Gastrocnemius medialis (tissue), 4 donors: Measurements from ENCODE around the gene NAPSA. TPM values are rescaled to one million over a fixed set of nuclear protein-coding genes. Genes with fewer than 3 reads are reported as not detected.
A peak's percentile ranks its signal among the peaks of the same experiment; 100 is the strongest.
"Not testable (repeated sequence)": the region's sequence is repeated elsewhere in the genome, so short reads cannot be mapped to it uniquely, and the experiment has no call there.

ENCODE experiments used
- ATAC-seq, 2 donors: fragments of 150-250 bp; one replicate each; pipeline ENCODE4 v1.9.1; 2016
- DNase-seq, 2 donors: peaks; one replicate each; pipeline ENCODE4 v3.0.0-alpha.2; 2019
- H3K27ac ChIP-seq, 4 donors: fragments of 200-600 bp; sonication (generic); 1 replicate in 1 of 4; 2 replicates in 3 of 4; pipeline ENCODE4 v1.5.1; 2016 to 2018; ENCODE audit warnings: mild to moderate bottlenecking in 2 of 4, moderate library complexity in 1 of 4
- H3K27me3 ChIP-seq, 3 donors: fragments of 200-600 bp; sonication (generic) in 2 of 3; 1 replicate in 1 of 3; 2 replicates in 2 of 3; pipeline versions ENCODE4 v1.5.1 to v1.6.0; 2016 to 2019; ENCODE audit warnings: mild to moderate bottlenecking in 1 of 3, moderate library complexity in 1 of 3
- H3K36me3 ChIP-seq, 2 donors: fragments of 200-600 bp; sonication (generic) in 1 of 2; one replicate each; pipeline ENCODE4 v1.5.1; 2017 to 2018
- H3K4me1 ChIP-seq, 2 donors: fragments of 200-600 bp; sonication (generic) in 1 of 2; one replicate each; pipeline ENCODE4 v1.5.1; 2016 to 2017; ENCODE audit warnings: mild to moderate bottlenecking in 2 of 2
- H3K4me3 ChIP-seq, 4 donors: fragments of 200-600 bp; sonication (generic) in 3 of 4; 1 replicate in 1 of 4; 2 replicates in 3 of 4; pipeline ENCODE4 v1.5.1; 2016 to 2019; ENCODE audit warnings: mild to moderate bottlenecking in 2 of 4
- H3K9me3 ChIP-seq, 3 donors: fragments of 200-600 bp; sonication (generic) in 2 of 3; 1 replicate in 1 of 3; 2 replicates in 2 of 3; pipeline ENCODE4 v1.5.1; 2016 to 2019
- CTCF ChIP-seq, 5 experiments: fragments of 450-650 bp in 3 of 5; fragments of 200-600 bp in 2 of 5; sonication (generic) in 2 of 5; IDR thresholded peaks in 4 of 5; conservative IDR thresholded peaks in 1 of 5; 1 replicate in 4 of 5; 2 replicates in 1 of 5; pipeline ENCODE4 v1.5.1; 2016 to 2019; ENCODE audit warnings: antibody characterized with exemption in 5 of 5, mild to moderate bottlenecking in 3 of 5, moderate library complexity in 3 of 5
- POLR2A ChIP-seq, 2 donors: fragments of 450-650 bp; IDR thresholded peaks; one replicate each; pipeline ENCODE4 v1.6.1; 2017; ENCODE audit warnings: antibody characterized with exemption in 2 of 2, mild to moderate bottlenecking in 2 of 2, moderate library complexity in 2 of 2
- in situ Hi-C, 4 donors: fragments of 200-750 bp; cut with MboI; loops; one replicate each; pipeline versions ENCODE4 v1.15.0 to v1.8.0; 2017; ENCODE audit warnings: low sequenced_read_pairs in 4 of 4
- intact Hi-C: fragments of 100-400 bp; cut with DNase I; formaldehyde crosslinking; loops from one replicate; pipeline ENCODE4 v1.15.1; 2023; ENCODE audit warnings: low total_unique reads
- total RNA-seq, 4 donors: library from RNA; depleted of rRNA; stranded (reverse); fragments of >200 nt; gene quantifications; one replicate each; pipeline versions ENCODE4 v1.1.0 to v1.2.3, GENCODE V29; 2016

The NAPSA gene
- total RNA-seq, 4 donors from 2014 or later, result 0.09 TPM; not detected in 3

DNA sequence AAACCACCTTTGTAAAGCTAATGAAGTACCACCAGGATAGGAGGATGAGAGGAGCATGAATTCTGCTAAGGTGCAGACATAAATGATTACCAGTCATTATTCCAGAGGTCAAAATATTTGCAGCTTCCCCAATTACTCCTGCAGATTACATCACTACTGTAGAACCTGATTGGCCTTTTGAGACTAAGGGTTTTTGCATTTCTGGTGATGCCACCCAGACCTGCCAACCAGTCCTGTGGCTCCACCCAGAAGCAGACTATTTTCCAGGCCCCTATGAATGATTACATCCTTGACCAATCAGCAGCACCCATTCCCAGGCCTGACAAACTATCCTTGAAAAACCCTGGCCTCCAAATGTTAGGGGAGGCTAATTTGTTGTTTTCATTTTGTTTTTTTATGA, 25.1 kb downstream of the NAPSA start:
- no peaks in the 10 kb centered on the region for H3K36me3 ChIP-seq
- intact Hi-C loops, result no loop called here
- no peaks in the 10 kb centered on the region for H3K27me3 ChIP-seq
- no peak overlapping the region for H3K27ac ChIP-seq
- no peak overlapping the region for H3K4me3 ChIP-seq
- H3K9me3 ChIP-seq, result no peaks in the 10 kb centered on the region
- no peak for TF ChIP-seq CTCF (IDR thresholded peaks at IDR 0.05 in 4 of 5, conservative IDR thresholded peaks at IDR 0.05 in 1 of 5)
- TF ChIP-seq POLR2A (IDR thresholded peaks at IDR 0.05), result no peak
- DNase-seq (no peak), ATAC-seq (no peak)
- in situ Hi-C loops, result no loop called here
- no peaks in the 10 kb centered on the region for H3K4me1 ChIP-seq

DNA sequence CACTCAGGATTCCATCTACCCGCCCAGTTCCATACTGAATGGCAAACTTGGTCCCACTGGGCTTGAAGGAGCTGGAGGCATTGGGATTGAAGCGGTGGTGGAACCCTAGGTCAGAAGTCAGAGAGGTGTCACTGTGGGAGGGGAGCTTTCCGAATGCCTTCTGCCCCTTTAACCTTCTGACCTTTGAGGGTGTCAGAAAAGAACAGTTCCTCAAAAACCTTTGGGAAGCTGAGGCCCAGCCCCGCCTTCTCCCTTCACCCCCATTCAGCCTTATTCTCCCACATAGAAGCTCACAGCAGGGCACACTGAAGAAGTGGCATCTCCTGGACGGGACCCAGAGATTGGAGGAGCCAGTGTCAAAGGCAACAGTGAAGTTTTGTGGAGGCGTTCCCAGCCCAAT, 28.4 kb downstream of the NAPSA start:
- peaks cover 11 to 12% of the 10 kb centered on the region in 2 donors for H3K4me1 ChIP-seq
- intact Hi-C loops, H3K36me3 ChIP-seq, H3K27ac ChIP-seq, H3K9me3 ChIP-seq, H3K27me3 ChIP-seq, in situ Hi-C loops, DNase-seq, ATAC-seq, H3K4me3 ChIP-seq: not testable (repeated sequence)

DNA sequence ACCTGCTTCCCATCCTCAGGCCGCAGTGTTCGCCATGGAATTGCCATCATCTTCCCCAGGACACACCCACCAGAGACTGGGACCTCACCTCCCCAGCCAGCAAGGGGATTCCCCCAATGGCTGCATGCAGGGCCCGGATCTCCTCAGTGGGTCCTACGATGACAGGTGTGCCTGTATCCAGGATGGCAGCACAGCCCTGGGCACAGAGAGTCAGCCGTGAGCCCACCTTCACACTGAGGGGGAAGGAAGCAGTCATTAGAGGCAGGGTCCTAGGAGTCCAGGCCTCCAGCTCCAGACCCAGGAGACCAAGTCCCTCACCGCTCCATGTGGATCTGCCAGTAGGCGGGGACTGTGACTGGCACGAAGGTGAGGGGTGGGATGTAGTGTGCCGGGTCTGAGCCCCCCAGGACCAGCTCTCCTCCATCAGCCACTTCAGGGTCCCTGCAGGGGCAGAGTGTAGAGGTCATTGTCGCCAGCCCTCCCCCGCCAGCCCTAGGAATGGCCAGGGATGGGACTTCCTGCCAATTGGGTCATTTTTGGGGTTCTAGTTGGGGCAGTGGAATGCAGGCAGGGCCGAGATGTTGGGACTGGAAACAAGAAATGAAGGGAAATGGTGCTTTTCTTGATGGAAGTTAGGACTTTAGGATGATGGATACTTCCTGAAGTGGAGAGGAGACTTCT, 30.6 kb downstream of the NAPSA start:
- TF ChIP-seq POLR2A (IDR thresholded peaks at IDR 0.05) (no peak), CTCF (IDR thresholded peaks at IDR 0.05 in 4 of 5, conservative IDR thresholded peaks at IDR 0.05 in 1 of 5) (no peak)
- ATAC-seq (no peak), DNase-seq (peak in 1 of 2 donors; percentile 9)
- intact Hi-C loops, result loop anchor here (5.0 kb wide), 1 partner anchor 47 kb away; the partner anchor contains the start of gene POLD1
- peaks cover 24 to 29% of the 10 kb centered on the region in 2 donors for H3K4me1 ChIP-seq
- no peak overlapping the region for H3K27ac ChIP-seq
- in situ Hi-C loops, result no loop called here
- H3K4me3 ChIP-seq, result no peak overlapping the region
- no peaks in the 10 kb centered on the region for H3K9me3 ChIP-seq
- no peaks in the 10 kb centered on the region for H3K36me3 ChIP-seq
- H3K27me3 ChIP-seq, result peaks cover 0 to 11% (median 8%) of the 10 kb centered on the region in 3 donors

GRCh38 chr19:50333737-50334617, 31.5 kb downstream of the NAPSA start:
- intact Hi-C loops (loop anchor here (2.0 to 5.0 kb wide), 2 partner anchors 48 to 129 kb away; partner anchors contain the start of gene POLD1), in situ Hi-C loops (no loop called here)
- H3K9me3 ChIP-seq, result no peaks in the 10 kb centered on the region
- DNase-seq (peak; percentile 13 to 36), ATAC-seq (peak; percentile 47 to 50)
- peaks cover 29 to 33% of the 10 kb centered on the region in 2 donors for H3K4me1 ChIP-seq
- H3K27ac ChIP-seq, result peak overlapping the region; percentile 77 to 84 (median 82)
- TF ChIP-seq CTCF (IDR thresholded peaks at IDR 0.05 in 4 of 5, conservative IDR thresholded peaks at IDR 0.05 in 1 of 5) (no peak), POLR2A (IDR thresholded peaks at IDR 0.05) (peak; percentile 60 to 69)
- peaks cover 0 to 11% (median 8%) of the 10 kb centered on the region in 3 donors for H3K27me3 ChIP-seq
- H3K4me3 ChIP-seq, result peak overlapping the region; percentile 50 to 65 (median 60)
- no peaks in the 10 kb centered on the region for H3K36me3 ChIP-seq
